DND-41 (cell line): Measurements from ENCODE around the gene ATP10A.

ENCODE experiments used
- ATAC-seq: fragments of 200-7000 bp; cut with Tn5 transposase; 3 replicates; pipeline ENCODE4 v1.9.1; 2021; ENCODE audit warnings: low read depth; ENCODE audit not compliant: insufficient read depth
- DNase-seq: peaks from one replicate; pipeline ENCODE4 v3.0.0-alpha.2; 2020
- H2AFZ ChIP-seq: 2 replicates; pipeline ENCODE4 v1.6.0; 2012; ENCODE audit warnings: low read depth, low read length
- H3K27ac ChIP-seq: 2 replicates; pipeline ENCODE4 v1.5.1; 2012; ENCODE audit warnings: low read length, inconsistent platforms
- H3K27me3 ChIP-seq: fragments of 200-600 bp; sonication (generic); 2 replicates; pipeline ENCODE4 v1.6.0; 2012; ENCODE audit warnings: low read length, mild to moderate bottlenecking, inconsistent platforms; ENCODE audit not compliant: insufficient read depth, poor library complexity
- H3K36me3 ChIP-seq: 2 replicates; pipeline ENCODE4 v1.5.1; 2012; ENCODE audit warnings: low read length, inconsistent platforms; ENCODE audit not compliant: insufficient read depth
- H3K4me1 ChIP-seq: 2 replicates; pipeline ENCODE4 v1.5.1; 2012; ENCODE audit warnings: mild to moderate bottlenecking, low read length; ENCODE audit not compliant: insufficient read depth
- H3K4me2 ChIP-seq: 2 replicates; pipeline ENCODE4 v1.6.0; 2012; ENCODE audit warnings: mild to moderate bottlenecking, moderate library complexity, low read length, inconsistent platforms; ENCODE audit not compliant: insufficient read depth
- H3K4me3 ChIP-seq, 2 experiments: fragments of 200-600 bp in 1 of 2; shearing (Covaris generic) in 1 of 2; 2 replicates each; pipeline ENCODE4 v1.5.1; 2012 to 2016; ENCODE audit warnings: inconsistent platforms in 2 of 2, low read length in 2 of 2, mild to moderate bottlenecking in 2 of 2, low read depth in 1 of 2, moderate library complexity in 1 of 2
- H3K79me2 ChIP-seq: 2 replicates; pipeline ENCODE4 v1.6.0; 2012; ENCODE audit warnings: low read length, inconsistent platforms; ENCODE audit not compliant: insufficient read depth
- H3K9ac ChIP-seq: 2 replicates; pipeline ENCODE4 v1.6.0; 2012; ENCODE audit warnings: low read depth, mild to moderate bottlenecking, inconsistent platforms, low read length, moderate library complexity
- H3K9me3 ChIP-seq: 2 replicates; pipeline ENCODE4 v1.5.1; 2012; ENCODE audit warnings: low read length, moderate library complexity, mild to moderate bottlenecking, inconsistent platforms; ENCODE audit not compliant: insufficient read depth, severe bottlenecking
- H4K20me1 ChIP-seq: 2 replicates; pipeline ENCODE4 v1.6.0; 2012; ENCODE audit warnings: low read length; ENCODE audit not compliant: insufficient read depth
- EZH2 ChIP-seq: IDR thresholded peaks from 3 replicates; pipeline ENCODE4 v1.6.1; 2012; ENCODE audit warnings: borderline replicate concordance, low read depth, mild to moderate bottlenecking, moderate library complexity, low read length, inconsistent platforms; ENCODE audit not compliant: severe bottlenecking
- TF ChIP-seq, protein P1 (sequence below): IDR thresholded peaks from 2 replicates; pipeline ENCODE4 v1.5.1; 2012; ENCODE audit warnings: borderline replicate concordance, low read length, moderate library complexity, mild to moderate bottlenecking; ENCODE audit not compliant: poor library complexity, severe bottlenecking; ENCODE audit errors: extremely low read depth

The ATP10A gene

DNA sequence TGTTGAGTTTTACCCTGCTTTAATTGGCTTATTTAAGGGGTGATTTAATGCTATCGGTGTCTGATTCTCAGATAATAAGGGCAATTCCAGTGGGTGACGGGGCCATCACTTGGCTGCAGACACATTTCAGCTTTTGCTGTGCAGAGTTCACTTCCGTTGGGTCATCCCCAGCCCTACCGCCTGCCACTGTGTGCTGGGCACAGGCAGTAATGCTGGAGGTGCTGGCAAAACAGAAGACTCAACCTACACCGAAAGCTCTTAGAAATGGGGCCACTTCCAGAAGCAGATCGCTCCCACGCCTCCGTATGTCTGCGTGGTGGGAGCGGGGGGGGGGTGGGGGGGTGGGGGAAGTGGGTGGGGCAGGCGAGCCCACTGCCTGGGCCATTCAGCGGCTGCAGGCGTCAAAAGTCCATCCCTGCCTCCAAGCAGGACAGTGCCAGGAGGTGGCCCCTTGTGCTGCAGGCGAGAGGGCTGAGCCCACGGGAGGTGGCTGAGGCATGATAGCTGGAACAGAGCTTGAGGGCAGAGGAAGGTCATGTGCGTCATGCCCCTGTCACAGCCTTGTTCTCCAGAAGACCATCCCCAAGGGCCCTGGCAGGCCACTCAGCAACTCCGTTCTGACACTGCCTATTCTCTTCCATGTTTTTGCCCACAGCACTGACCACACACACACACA lies 128.3 kb downstream of the ATP10A start:
- no peak overlapping the region for H3K4me2 ChIP-seq
- ATAC-seq (no peak), DNase-seq (no peak)
- TF ChIP-seq, protein P1, sequence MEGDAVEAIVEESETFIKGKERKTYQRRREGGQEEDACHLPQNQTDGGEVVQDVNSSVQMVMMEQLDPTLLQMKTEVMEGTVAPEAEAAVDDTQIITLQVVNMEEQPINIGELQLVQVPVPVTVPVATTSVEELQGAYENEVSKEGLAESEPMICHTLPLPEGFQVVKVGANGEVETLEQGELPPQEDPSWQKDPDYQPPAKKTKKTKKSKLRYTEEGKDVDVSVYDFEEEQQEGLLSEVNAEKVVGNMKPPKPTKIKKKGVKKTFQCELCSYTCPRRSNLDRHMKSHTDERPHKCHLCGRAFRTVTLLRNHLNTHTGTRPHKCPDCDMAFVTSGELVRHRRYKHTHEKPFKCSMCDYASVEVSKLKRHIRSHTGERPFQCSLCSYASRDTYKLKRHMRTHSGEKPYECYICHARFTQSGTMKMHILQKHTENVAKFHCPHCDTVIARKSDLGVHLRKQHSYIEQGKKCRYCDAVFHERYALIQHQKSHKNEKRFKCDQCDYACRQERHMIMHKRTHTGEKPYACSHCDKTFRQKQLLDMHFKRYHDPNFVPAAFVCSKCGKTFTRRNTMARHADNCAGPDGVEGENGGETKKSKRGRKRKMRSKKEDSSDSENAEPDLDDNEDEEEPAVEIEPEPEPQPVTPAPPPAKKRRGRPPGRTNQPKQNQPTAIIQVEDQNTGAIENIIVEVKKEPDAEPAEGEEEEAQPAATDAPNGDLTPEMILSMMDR, result no peak
- TF ChIP-seq EZH2, result no peak
- H3K9me3 ChIP-seq, result no peaks in the 10 kb centered on the region
- no peak overlapping the region for H2AFZ ChIP-seq
- H3K27me3 ChIP-seq, result no peaks in the 10 kb centered on the region
- H3K4me1 ChIP-seq, result no peaks in the 10 kb centered on the region
- H3K9ac ChIP-seq, result no peak overlapping the region
- H3K27ac ChIP-seq, result no peak overlapping the region
- H4K20me1 ChIP-seq, result no peaks in the 10 kb centered on the region
- no peaks in the 10 kb centered on the region for H3K79me2 ChIP-seq
- H3K36me3 ChIP-seq, result no peaks in the 10 kb centered on the region
- H3K4me3 ChIP-seq, result no peak overlapping the region

DNA sequence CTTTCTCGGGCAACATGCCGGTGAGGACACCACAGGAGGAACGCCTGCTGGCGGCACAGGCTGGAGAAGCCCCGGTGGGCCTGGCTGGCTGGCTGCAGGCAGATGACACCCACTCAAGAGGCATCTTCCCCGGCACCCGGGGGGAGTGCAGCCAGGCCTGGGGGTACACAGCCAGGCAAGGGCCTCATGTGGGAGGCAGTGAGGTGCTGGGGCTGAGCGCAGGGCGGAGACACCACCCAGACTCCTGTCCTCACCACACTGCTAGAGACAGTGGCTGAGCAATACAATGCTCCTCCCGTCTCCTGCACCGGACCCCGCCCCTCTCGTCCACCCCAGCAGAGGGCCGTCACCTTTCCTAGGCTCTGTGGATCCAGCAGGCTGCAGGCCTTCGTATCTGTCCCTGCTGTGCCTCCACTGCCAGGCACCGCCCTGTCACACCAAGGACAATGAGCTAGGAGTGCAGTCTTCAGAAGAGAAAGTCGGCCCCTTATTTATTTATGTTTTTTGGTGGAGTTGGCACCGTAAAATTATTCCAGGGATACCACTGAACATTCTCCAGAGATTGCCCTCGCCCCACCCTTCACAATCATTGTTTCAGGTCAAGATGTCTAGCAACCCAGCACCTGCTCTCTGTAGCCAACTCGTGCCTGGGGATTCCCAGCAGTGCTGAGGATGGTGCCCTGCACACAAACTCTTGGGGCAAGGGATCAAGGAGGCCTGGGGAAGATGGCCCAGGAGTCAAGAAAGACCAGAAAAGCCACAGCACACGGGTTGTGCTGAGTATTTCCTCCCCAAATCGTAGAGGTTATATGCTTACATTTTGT lies 129.1 kb downstream of the ATP10A start:
- H3K4me3 ChIP-seq, result no peak overlapping the region
- H3K27ac ChIP-seq, result no peak overlapping the region
- no peaks in the 10 kb centered on the region for H3K4me1 ChIP-seq
- H2AFZ ChIP-seq, result no peak overlapping the region
- ATAC-seq (no peak), DNase-seq (no peak)
- no peaks in the 10 kb centered on the region for H4K20me1 ChIP-seq
- no peak overlapping the region for H3K4me2 ChIP-seq
- H3K36me3 ChIP-seq, result no peaks in the 10 kb centered on the region
- H3K9ac ChIP-seq, result no peak overlapping the region
- H3K27me3 ChIP-seq, result no peaks in the 10 kb centered on the region
- H3K9me3 ChIP-seq, result no peaks in the 10 kb centered on the region
- H3K79me2 ChIP-seq, result no peaks in the 10 kb centered on the region
- no peak for TF ChIP-seq EZH2
- TF ChIP-seq, protein P1, result no peak

DNA sequence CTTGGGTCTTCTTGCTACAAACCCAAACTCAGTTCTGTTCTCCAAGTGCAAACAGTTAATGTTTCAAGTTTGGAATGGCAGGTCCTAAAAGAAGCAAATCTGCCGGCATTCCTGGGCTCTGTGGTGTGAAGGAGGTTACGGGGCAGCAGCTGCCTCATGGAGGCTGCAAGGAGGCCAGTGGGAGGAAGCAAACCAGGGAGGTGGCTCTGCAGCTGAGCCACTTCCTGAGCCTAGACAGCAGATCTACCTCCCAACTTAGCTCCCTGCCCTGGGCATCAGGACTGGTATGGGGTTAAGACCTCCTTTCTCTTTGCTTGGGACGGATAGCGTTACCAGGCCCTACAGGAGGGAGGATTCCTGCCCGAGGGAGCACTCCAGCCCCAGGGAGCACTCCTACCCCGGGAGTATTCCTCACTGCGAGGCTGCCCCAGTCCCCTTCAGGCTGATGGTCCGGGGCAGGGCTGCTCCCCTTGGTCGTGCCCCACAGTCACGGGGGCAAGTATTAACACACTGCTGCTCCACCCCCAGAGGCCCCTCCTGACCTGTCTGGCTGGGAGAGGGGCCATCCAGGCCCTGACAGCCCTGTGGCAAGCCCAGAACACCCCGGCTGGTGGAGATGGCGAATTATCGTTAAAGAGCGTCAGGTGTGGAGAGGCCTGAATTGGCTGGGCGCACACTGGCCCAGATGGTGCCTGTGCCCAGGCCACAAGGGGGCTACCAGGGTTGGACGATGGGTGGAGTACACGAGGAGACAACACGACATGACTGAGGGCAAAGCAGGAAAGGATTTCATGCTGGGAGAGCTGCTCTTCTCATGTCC lies 129.9 kb downstream of the ATP10A start:
- no peaks in the 10 kb centered on the region for H3K9me3 ChIP-seq
- no peaks in the 10 kb centered on the region for H4K20me1 ChIP-seq
- H3K79me2 ChIP-seq, result no peaks in the 10 kb centered on the region
- H3K27ac ChIP-seq, result no peak overlapping the region
- TF ChIP-seq EZH2, result no peak
- TF ChIP-seq, protein P1, result no peak
- no peak for ATAC-seq
- no peak overlapping the region for H3K4me2 ChIP-seq
- DNase-seq, result no peak
- no peaks in the 10 kb centered on the region for H3K27me3 ChIP-seq
- H3K4me1 ChIP-seq, result no peaks in the 10 kb centered on the region
- no peak overlapping the region for H2AFZ ChIP-seq
- H3K4me3 ChIP-seq, result no peak overlapping the region
- H3K36me3 ChIP-seq, result no peaks in the 10 kb centered on the region
- no peak overlapping the region for H3K9ac ChIP-seq
